SK-N-SH (cell line): ENCODE measurements around the gene OAF. TPM values are rescaled to one million over a fixed set of nuclear protein-coding genes. Genes with fewer than 3 reads are reported as not detected.

ENCODE experiments used
- CTCF ChIA-PET: fragments of 300-600, 350-600 bp; formaldehyde crosslinking; extraction: SDS; loops from one replicate; lab custom pipeline; 2021; lab: Yijun Ruan, JAX
- POLR2A ChIA-PET: fragments of 350-600 bp; sonication (Branson Sonifier 250); formaldehyde crosslinking; extraction: SDS; loops from one replicate; lab custom pipeline; 2020; ENCODE audit warnings: antibody characterized with exemption, inconsistent platforms; lab: Yijun Ruan, JAX
- DNase-seq: peaks from one replicate; pipeline ENCODE4 v3.0.0; 2012
- H2AFZ ChIP-seq: fragments of 200-600 bp; sonication (generic); 2 replicates; pipeline ENCODE4 v1.8.1; 2016; ENCODE audit warnings: antibody characterized with exemption, mild to moderate bottlenecking, low read depth
- H3F3A ChIP-seq: fragments of 200-600 bp; sonication (generic); replicated peaks from 2 replicates; pipeline ENCODE3; 2016; ENCODE audit warnings: antibody characterized with exemption, mild to moderate bottlenecking; ENCODE audit not compliant: insufficient read depth
- H3K27ac ChIP-seq, 2 experiments: fragments of 200-500 bp in 1 of 2; fragments of 200-600 bp in 1 of 2; sonication (Bioruptor generic) in 1 of 2; sonication (generic), shearing (Covaris generic) in 1 of 2; 2 replicates each; pipeline versions ENCODE4 v1.5.1 to v1.6.1; 2014 to 2016; ENCODE audit warnings: low read depth in 2 of 2, inconsistent platforms in 1 of 2, low read length in 1 of 2, mild to moderate bottlenecking in 1 of 2, mixed read lengths in 1 of 2
- H3K27me3 ChIP-seq: fragments of 200-600 bp; sonication (generic), shearing (Covaris generic); 2 replicates; pipeline ENCODE4 v1.6.1; 2016; ENCODE audit warnings: mixed run types; ENCODE audit not compliant: insufficient read depth
- H3K36me3 ChIP-seq, 2 experiments: fragments of 200-500 bp in 1 of 2; fragments of 200-600 bp in 1 of 2; sonication (Bioruptor generic) in 1 of 2; sonication (generic) in 1 of 2; replicated peaks in 1 of 2; 2 replicates each; pipeline versions ENCODE3 to v1.5.1; 2014 to 2016; ENCODE audit warnings: low read length in 1 of 2, mild to moderate bottlenecking in 1 of 2; ENCODE audit not compliant: insufficient read depth in 2 of 2, control insufficient read depth in 1 of 2
- H3K4me1 ChIP-seq, 2 experiments: fragments of 200-500 bp in 1 of 2; fragments of 200-600 bp in 1 of 2; sonication (Bioruptor generic) in 1 of 2; sonication (generic), shearing (Covaris generic) in 1 of 2; 2 replicates each; pipeline versions ENCODE4 v1.5.1 to v1.6.1; 2014 to 2016; ENCODE audit warnings: low read depth in 1 of 2, low read length in 1 of 2, mixed run types in 1 of 2; ENCODE audit not compliant: insufficient read depth in 2 of 2, control insufficient read depth in 1 of 2
- H3K4me2 ChIP-seq: fragments of 200-600 bp; sonication (generic), shearing (Covaris generic); 2 replicates; pipeline ENCODE4 v1.6.1; 2017; ENCODE audit warnings: mixed run types
- H3K4me3 ChIP-seq, 2 experiments: fragments of 200-500 bp in 1 of 2; fragments of 200-600 bp in 1 of 2; sonication (Bioruptor generic) in 1 of 2; sonication (generic), shearing (Covaris generic) in 1 of 2; 2 replicates each; pipeline versions ENCODE4 v1.5.1 to v1.8.1; 2014 to 2016; ENCODE audit warnings: low read depth in 2 of 2, inconsistent platforms in 1 of 2, low read length in 1 of 2, mild to moderate bottlenecking in 1 of 2, mixed read lengths in 1 of 2, moderate library complexity in 1 of 2
- H3K79me2 ChIP-seq: fragments of 200-600 bp; sonication (generic); 2 replicates; pipeline ENCODE4 v1.8.1; 2017; ENCODE audit warnings: mild to moderate bottlenecking; ENCODE audit not compliant: insufficient read depth
- H3K9ac ChIP-seq: fragments of 200-600 bp; sonication (generic); 2 replicates; pipeline ENCODE4 v1.6.1; 2017; ENCODE audit warnings: mixed run types
- H3K9me2 ChIP-seq: fragments of 200-600 bp; sonication (generic); 2 replicates; pipeline ENCODE4 v1.6.1; 2017; ENCODE audit warnings: mixed run types
- H3K9me3 ChIP-seq: fragments of 200-600 bp; sonication (generic); 2 replicates; pipeline ENCODE4 v1.6.1; 2017; ENCODE audit warnings: mixed run types, mild to moderate bottlenecking, moderate library complexity
- H4K20me1 ChIP-seq: fragments of 200-600 bp; sonication (generic); 2 replicates; pipeline ENCODE4 v1.6.1; 2017; ENCODE audit warnings: mild to moderate bottlenecking, mixed run types; ENCODE audit not compliant: insufficient read depth
- ELF1 ChIP-seq: IDR thresholded peaks from 2 replicates; pipeline ENCODE4 v1.4.0; 2012
- EP300 ChIP-seq, 2 experiments: IDR thresholded peaks; 2 replicates each; pipeline versions ENCODE4 v1.4.0 to v1.6.1; 2012; ENCODE audit warnings: borderline replicate concordance in 1 of 2, low read depth in 1 of 2, low read length in 1 of 2
- FOXJ3 ChIP-seq: sonication (generic); formaldehyde crosslinking; IDR thresholded peaks from 2 replicates; pipeline ENCODE4 v1.5.1; 2020; ENCODE audit warnings: mild to moderate bottlenecking, missing genetic modification reagents
- FOXM1 ChIP-seq: IDR thresholded peaks from 2 replicates; pipeline ENCODE4 v1.4.0; 2012; ENCODE audit warnings: low read depth, mild to moderate bottlenecking
- GABPA ChIP-seq: IDR thresholded peaks from 2 replicates; pipeline ENCODE4 v1.4.0; 2012; ENCODE audit warnings: low read depth, mild to moderate bottlenecking
- GATA2 ChIP-seq: sonication (generic); formaldehyde crosslinking; IDR thresholded peaks from 2 replicates; pipeline ENCODE4 v1.5.0; 2020; ENCODE audit warnings: mild to moderate bottlenecking, missing genetic modification reagents
- MEF2A ChIP-seq: IDR thresholded peaks from 2 replicates; pipeline ENCODE4 v1.4.0; 2012; ENCODE audit warnings: low read depth, borderline replicate concordance
- NFIC ChIP-seq: IDR thresholded peaks from 2 replicates; pipeline ENCODE4 v1.4.0; 2012; ENCODE audit warnings: borderline replicate concordance
- NRF1 ChIP-seq: IDR thresholded peaks from 2 replicates; pipeline ENCODE4 v1.6.1; 2012; ENCODE audit warnings: low read depth, mild to moderate bottlenecking, low read length
- POLR2AphosphoS5 ChIP-seq: IDR thresholded peaks from 2 replicates; pipeline ENCODE4 v1.6.1; 2012; ENCODE audit warnings: low read depth, low read length
- RFX5 ChIP-seq: IDR thresholded peaks from 2 replicates; pipeline ENCODE4 v1.6.1; 2012; ENCODE audit warnings: mild to moderate bottlenecking, improper control_type of control experiment, low read length
- SIN3A ChIP-seq: IDR thresholded peaks from 2 replicates; pipeline ENCODE4 v1.6.1; 2012; ENCODE audit warnings: low read depth, mild to moderate bottlenecking, low read length, moderate library complexity, borderline replicate concordance
- TCF12 ChIP-seq: IDR thresholded peaks from 2 replicates; pipeline ENCODE4 v1.4.0; 2012
- TEAD4 ChIP-seq: IDR thresholded peaks from 2 replicates; pipeline ENCODE4 v1.4.0; 2012; ENCODE audit warnings: mild to moderate bottlenecking, borderline replicate concordance; ENCODE audit not compliant: insufficient read depth
- USF1 ChIP-seq: IDR thresholded peaks from 2 replicates; pipeline ENCODE4 v1.4.0; 2012; ENCODE audit warnings: low read depth, borderline replicate concordance
- WGBS: methylation state at CpG from one replicate; pipeline ENCODE4 v1.1.6; 2017; ENCODE audit warnings: low lambda C conversion rate; 5-methylcytosine and 5-hydroxymethylcytosine counted together
- polyA plus RNA-seq, 3 experiments: library from polyadenylated mRNA; depleted of rRNA; stranded (reverse); fragments of >200 nt; gene quantifications; 2 replicates each; pipeline ENCODE4 v1.2.3, GENCODE V29; 2012
- TF ChIP-seq, protein P1 (sequence below): IDR thresholded peaks from 2 replicates; pipeline ENCODE4 v1.4.0; 2012; ENCODE audit warnings: low read depth

OAF gene
- polyA plus RNA-seq, 1 of the 3 experiments (the other 2 are of a cell fraction), result 28.0 TPM

DNA sequence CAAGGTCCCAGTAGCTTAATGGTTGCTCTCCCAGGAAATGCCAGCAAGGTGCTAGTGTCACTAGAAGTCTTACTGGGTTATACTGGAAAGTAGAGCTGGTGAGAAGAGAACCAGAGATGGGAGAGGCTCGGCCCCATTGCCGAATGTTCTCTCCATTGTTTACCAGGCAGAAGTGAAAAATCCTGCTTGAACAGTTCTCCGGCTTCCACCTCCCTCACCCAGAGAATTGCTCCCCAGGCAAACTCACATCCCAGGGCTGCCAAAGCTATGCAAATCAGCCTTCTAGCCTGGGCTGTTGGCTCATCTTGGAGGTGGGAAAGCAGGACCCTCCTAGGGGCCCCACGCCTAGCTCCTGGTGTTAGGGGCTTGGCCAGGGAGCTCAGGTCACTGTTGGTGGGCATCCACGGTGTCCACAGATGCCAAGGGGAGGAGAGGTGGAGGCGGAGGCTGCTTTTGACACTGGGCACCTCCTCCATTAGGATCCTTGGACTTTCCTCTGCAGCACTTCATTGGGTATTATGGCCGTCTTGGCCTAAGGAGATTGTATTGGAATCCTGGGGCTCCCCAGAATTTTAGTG is 49.2 kb downstream of the OAF start:
- no peak overlapping the region for H3K4me3 ChIP-seq
- WGBS, result 58% methylated on average over 7 of the region's 7 CpGs
- H3K36me3 ChIP-seq, result no peaks in the 10 kb centered on the region
- no peaks in the 10 kb centered on the region for H3K9me2 ChIP-seq
- no peak overlapping the region for H2AFZ ChIP-seq
- H3K9ac ChIP-seq, result no peak overlapping the region
- ChIA-PET CTCF (interaction anchor here (1.0 to 3.6 kb wide), 3 partner anchors 25 to 72 kb away, joined by 3 to 24 read pairs (median 3); no protein-coding TSS in a partner anchor), POLR2A (no interaction called here)
- TF ChIP-seq MEF2A, result no peak
- no peak for TF ChIP-seq SIN3A
- no peak for TF ChIP-seq RFX5
- TF ChIP-seq, protein P1, sequence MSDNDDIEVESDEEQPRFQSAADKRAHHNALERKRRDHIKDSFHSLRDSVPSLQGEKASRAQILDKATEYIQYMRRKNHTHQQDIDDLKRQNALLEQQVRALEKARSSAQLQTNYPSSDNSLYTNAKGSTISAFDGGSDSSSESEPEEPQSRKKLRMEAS, result no peak
- no peak for TF ChIP-seq GATA2
- no peak for TF ChIP-seq NRF1
- TF ChIP-seq GABPA, result no peak
- no peak for TF ChIP-seq FOXM1
- no peak for TF ChIP-seq TCF12
- no peak for TF ChIP-seq EP300 (IDR thresholded peaks at IDR 0.05; ENCODE audit: borderline replicate concordance in 1 of 2, low read depth in 1 of 2, low read length in 1 of 2)
- no peak for TF ChIP-seq ELF1
- TF ChIP-seq USF1, result no peak
- no peak for TF ChIP-seq TEAD4
- no peak for TF ChIP-seq FOXJ3
- no peak for TF ChIP-seq NFIC
- no peaks in the 10 kb centered on the region for H3K79me2 ChIP-seq
- no peaks in the 10 kb centered on the region for H4K20me1 ChIP-seq
- no peaks in the 10 kb centered on the region; a peak in 1 of 4 replicates for H3K4me1 ChIP-seq
- peaks cover 26% of the 10 kb centered on the region; the same call in 1 of the 2 replicates for H3K27me3 ChIP-seq
- no peak overlapping the region for H3K4me2 ChIP-seq
- H3K9me3 ChIP-seq, result no peaks in the 10 kb centered on the region
- H3F3A ChIP-seq, result no peaks in the 10 kb centered on the region
- no peak overlapping the region for H3K27ac ChIP-seq
- DNase-seq, result no peak

GRCh38 chr11:120260616-120261015 is 49.8 kb downstream of the OAF start:
- ChIA-PET POLR2A (no interaction called here), CTCF (interaction anchor here (1.0 to 1.5 kb wide), 3 partner anchors 25 to 73 kb away, joined by 3 read pairs; no protein-coding TSS in a partner anchor)
- Histone ChIP-seq H2AFZ (no peak overlapping the region), H3K9me3 (no peaks in the 10 kb centered on the region), H3K36me3 (no peaks in the 10 kb centered on the region), H4K20me1 (no peaks in the 10 kb centered on the region), H3K79me2 (no peaks in the 10 kb centered on the region), H3K27ac (no peak overlapping the region), H3K27me3 (peaks cover 26% of the 10 kb centered on the region; the same call in 1 of the 2 replicates), H3K9ac (no peak overlapping the region), H3K4me2 (no peak overlapping the region), H3F3A (no peaks in the 10 kb centered on the region), H3K4me1 (no peaks in the 10 kb centered on the region; a peak in 1 of 4 replicates), H3K4me3 (no peak overlapping the region), H3K9me2 (no peaks in the 10 kb centered on the region)
- 51% methylated on average over 7 of the region's 7 CpGs for WGBS
- no peak for TF ChIP-seq POLR2AphosphoS5
- no peak for DNase-seq
